HG02623 (cell line): Measurements from ENCODE around the gene NRG3.

Experiments used
- ATAC-seq: cut with Tn5 transposase; IDR thresholded peaks from one replicate; pipeline ENCODE4 v1.9.1; 2021; ENCODE audit warnings: moderate library complexity; ENCODE audit not compliant: unreplicated experiment

Gene NRG3

DNA sequence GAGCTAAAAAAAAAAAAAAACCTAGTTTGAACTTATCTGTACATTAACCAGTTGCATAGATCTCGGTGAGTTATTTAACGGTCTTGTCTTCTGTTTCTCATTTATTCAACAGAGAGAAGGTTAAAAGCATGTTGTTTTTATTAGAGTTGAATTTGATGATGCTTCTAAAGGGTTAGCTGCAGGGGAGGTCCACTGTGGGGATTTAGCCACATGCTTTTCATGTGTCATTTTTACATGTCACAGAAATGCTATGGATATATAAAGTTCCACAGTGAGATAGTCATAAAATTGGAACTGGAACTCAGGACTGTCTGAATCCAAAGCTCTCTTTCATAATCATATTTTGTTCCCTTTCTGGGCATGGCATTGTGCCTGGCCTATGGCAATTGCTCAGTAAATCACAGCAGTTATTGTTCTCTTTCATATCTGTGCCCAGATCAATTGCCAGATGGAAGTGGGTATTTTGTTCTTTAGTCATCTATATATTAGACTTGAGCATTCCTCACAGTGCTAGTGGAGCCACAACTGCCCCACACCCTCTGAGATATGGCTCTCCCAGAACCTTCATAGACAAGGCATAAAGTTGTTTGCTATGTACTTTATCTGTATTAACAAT, 578.8 kb downstream of the NRG3 start:
- ATAC-seq: no peak

- ATAC-seq: no peak
Observed at GRCh38 chr10:82462910-82463551, 588.0 kb downstream of the NRG3 start.

- no peak for ATAC-seq
Observed at GRCh38 chr10:82463614-82464013, 588.6 kb downstream of the NRG3 start.

DNA sequence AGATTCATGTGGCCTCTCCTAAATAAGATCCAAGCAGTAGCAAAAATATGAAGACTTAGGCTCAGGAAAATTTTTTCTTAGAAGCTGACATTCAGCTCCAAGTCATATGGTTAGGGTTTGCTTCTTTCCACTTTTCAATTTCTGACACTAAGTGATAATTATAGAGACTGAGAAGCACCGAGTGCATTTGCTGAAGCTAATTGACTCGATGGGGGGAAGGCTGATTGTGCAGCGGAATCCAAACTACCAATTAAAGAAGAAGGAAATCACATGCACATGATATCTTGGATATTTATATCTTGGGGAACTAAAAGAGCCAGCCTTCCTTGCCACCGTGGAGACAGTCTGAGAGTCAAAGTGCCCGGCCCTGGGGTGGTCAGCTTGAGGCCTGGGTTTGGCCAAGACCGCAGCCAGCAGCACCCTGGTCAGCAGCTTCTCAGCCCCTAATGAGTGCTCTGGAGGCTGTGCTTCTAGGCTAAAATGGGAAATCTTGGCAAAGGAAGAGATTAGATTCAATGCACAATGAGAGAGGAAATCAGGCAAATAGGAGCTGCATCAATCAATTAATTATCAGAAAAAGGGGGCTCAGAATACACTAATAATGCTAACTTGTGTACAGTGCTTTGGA, 589.3 kb downstream of the NRG3 start:
- no peak for ATAC-seq

DNA sequence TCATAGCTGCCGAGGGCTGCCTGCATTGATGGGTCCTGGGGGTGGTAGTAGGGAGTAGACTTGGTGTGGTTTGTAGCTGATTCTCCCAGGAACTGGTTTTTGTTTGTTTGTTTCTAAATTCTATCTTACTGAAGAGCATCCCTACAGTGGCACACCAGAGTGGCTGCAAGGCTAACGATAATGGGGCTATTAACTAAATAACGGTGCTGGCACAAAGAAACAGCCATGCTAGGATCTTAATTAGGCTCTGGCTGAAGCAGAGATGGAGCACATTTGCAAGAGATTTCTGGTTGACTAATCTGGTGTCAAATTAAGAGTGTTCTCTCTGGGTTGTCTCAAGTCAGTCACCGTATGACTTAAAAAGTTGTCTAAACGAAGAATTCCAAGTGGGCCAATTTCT, 590.0 kb downstream of the NRG3 start:
- no peak for ATAC-seq

DNA sequence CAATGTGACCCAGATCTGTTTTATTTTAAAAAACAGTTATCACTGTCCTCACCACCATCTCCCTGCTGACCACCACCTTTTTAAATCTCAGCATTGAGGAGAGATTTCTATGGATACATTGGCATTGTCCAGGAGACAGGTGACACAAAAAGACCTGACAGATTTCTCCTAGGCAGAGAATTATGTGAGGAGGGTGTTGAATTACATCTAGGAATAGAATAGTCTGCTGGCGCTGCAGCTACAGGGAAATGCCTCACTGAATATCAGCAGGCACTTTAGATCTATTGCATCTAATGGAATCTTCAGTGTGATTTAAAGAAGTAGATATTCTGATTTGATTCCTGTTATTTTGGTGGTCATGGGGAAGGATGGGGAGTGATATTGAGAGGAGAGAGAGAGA, 593.5 kb downstream of the NRG3 start:
- ATAC-seq: no peak

GRCh38 chr10:82472406-82473335, 597.7 kb downstream of the NRG3 start:
- no peak for ATAC-seq

- ATAC-seq: no peak
Observed at GRCh38 chr10:82477776-82478175, 602.8 kb downstream of the NRG3 start.

GRCh38 chr10:82492647-82493046, 617.7 kb downstream of the NRG3 start:
- no peak for ATAC-seq

- no peak for ATAC-seq
Observed at GRCh38 chr10:82496114-82496513, 621.1 kb downstream of the NRG3 start.

DNA sequence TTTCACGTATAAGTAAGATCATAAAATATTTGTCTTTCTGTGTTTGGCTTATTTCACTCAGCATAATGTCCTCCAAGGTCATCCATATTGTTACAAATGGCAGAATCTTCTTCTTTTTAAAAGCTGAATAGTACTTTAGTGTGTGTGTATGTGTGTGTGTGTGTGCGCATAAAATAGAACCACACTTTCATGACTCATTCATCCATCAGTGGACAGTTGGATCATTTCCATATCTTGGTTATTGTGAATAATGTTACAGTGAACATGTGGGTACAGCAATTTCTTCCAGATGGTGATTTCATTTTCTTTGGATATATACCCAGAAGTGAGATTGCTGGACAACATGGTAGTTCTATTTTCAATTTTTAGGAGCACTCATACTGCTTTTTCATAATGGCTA, 622.4 kb downstream of the NRG3 start:
- ATAC-seq: no peak

GRCh38 chr10:82498976-82499375, 624.0 kb downstream of the NRG3 start:
- ATAC-seq: no peak

DNA sequence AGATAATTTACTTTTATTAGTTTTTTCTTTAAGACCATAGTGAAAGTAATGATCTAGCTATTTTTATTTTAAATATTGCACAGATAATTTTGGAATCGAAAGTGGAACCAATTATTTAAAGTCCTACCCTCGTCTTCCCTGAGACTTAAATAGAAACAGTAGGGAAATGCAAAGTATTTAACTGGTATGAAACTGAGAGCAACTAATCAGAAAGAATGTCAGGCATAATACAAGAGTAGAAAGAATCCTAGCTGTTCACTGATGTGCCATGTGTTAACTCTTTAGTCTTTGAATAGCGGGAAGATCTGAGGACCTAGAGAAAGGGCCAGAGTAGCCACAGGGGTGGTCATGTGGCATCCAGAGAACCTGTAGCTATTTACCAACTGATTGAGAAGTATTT, 630.0 kb downstream of the NRG3 start:
- no peak for ATAC-seq

DNA sequence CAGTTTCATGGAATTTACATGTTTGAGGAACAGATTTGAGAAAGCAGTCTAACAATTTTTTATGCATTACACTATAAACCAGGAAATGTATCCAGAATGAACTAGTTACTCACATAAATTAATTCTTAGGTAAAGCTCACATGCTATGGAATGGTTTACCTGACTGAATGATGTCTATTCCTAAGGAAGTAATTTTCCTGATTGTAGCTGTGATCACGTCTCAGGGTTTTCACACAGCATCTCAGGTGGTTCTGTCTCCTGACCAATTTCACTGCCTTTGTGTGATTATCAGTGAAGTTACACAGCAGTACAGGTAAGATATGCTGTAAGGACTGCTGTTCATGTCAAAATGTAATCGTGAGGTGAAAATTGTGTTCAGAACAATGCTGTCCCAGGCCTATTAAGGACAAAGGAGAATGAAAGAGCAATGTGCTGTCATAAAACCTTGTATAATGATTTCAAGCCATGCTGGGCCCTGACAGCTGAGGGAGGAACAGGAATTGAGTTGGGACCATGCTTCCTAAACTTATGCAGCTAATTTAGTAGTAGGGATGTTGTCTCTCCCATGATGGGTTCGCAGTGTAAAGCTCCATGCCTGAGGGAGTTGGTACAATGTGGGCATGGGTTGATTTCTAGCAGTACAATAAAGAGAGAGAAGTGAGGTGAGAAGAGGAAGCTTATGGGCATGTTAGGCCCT, 631.8 kb downstream of the NRG3 start:
- ATAC-seq: no peak

GRCh38 chr10:82515256-82515655, 640.3 kb downstream of the NRG3 start:
- ATAC-seq: no peak

DNA sequence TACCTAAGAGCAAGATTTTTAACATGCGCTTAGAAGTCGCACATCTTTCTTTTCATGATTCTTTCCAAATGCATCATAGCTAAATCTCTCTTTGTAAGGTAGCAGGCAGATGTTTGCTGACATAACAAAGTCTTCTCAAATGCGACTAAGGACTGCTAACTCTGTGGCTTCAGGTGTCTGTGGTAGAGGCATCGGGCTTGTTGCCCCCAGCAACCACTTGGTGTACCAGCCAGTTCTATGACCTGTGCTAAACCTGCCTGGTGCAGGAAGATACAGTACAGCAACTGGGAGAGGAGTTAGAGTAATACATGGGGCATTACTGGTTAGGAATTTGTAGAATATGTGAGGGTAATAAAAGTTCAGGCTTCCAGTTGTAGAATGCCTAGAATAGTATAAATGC, 654.1 kb downstream of the NRG3 start:
- no peak for ATAC-seq

- ATAC-seq: no peak
Observed at GRCh38 chr10:82535457-82535856, 660.5 kb downstream of the NRG3 start.

GRCh38 chr10:82536668-82537067, 661.7 kb downstream of the NRG3 start:
- no peak for ATAC-seq

GRCh38 chr10:82538272-82538671, 663.3 kb downstream of the NRG3 start:
- ATAC-seq: no peak

DNA sequence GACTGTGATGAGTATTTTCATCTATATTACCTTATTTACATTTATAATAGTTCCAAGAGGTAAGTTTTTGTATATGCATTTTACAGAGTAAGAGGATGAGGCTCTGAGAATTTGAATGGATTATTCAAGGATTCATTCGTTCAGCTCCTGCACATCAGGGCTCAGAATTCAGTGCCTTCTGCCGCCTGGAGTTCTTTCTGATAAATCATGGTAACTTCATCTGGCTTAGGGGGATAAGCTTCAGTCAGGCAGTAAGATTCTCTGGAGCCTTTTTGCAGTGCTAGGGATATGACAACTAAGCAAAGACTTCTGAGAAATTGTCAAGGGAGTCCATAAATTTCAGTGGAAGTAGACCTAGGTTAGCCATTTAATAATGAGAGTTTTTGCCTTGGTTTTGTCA, 668.6 kb downstream of the NRG3 start:
- no peak for ATAC-seq

DNA sequence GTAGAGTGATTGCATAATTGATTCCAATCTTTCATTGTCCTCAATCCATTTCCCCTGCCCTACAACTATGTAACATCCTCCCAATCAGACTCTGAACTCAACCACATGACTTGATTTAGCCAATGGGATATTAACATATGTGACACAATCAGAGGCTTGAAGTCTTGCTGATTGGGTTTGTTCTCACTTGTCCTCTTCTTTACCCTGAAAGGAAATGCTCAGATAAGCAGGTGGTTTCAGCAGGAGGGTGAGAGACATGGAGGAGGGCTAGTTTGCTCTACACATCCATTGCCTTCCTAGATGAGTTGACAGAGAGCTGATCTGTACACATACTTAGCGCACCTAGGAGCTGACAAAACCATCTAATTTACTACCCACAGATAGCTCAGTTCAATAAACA, 669.4 kb downstream of the NRG3 start:
- ATAC-seq: no peak
